ENCODE data around the gene PTCH1.
A peak's percentile ranks its signal among the peaks of the same experiment; 100 is the strongest.

The PTCH1 gene

GRCh38 chr9:95508968-95509850 lies 7.6 kb downstream of the PTCH1 start:
- no peak for TF ChIP-seq CTCF (IDR thresholded peaks at IDR 0.05; ENCODE audit: insufficient read depth, low read depth, low read length, missing control alignments)

GRCh38 chr9:95508242-95508967 lies 8.4 kb downstream of the PTCH1 start:
- DNase-seq (ENCODE audit: low read depth): peak; percentile 34
- no peak for TF ChIP-seq CTCF (IDR thresholded peaks at IDR 0.05; ENCODE audit: insufficient read depth, low read depth, low read length, missing control alignments)
- peak overlapping the region; percentile 79 for H3K4me3 ChIP-seq (ENCODE audit: low read length)

More at GRCh38 chr9:95508968-95509850, 7.6 kb downstream of the PTCH1 start:
- peak overlapping the region; percentile 79 for H3K4me3 ChIP-seq (ENCODE audit: low read length)
- peak; percentile 90 for DNase-seq (ENCODE audit: low read depth)

GRCh38 chr9:95507464-95508241 lies 9.1 kb downstream of the PTCH1 start:
- H3K4me3 ChIP-seq (ENCODE audit: low read length): peak overlapping the region; percentile 79
- no peak for TF ChIP-seq CTCF (IDR thresholded peaks at IDR 0.05; ENCODE audit: insufficient read depth, low read depth, low read length, missing control alignments)
- peak; percentile 72 for DNase-seq (ENCODE audit: low read depth)

GRCh38 chr9:95506678-95507463 lies 9.9 kb downstream of the PTCH1 start:
- DNase-seq (ENCODE audit: low read depth): peak; percentile 75
- TF ChIP-seq CTCF (IDR thresholded peaks at IDR 0.05; ENCODE audit: insufficient read depth, low read depth, low read length, missing control alignments): peak; percentile 5
- peak overlapping the region; percentile 79 for H3K4me3 ChIP-seq (ENCODE audit: low read length)

GRCh38 chr9:95506428-95506677 lies 10.4 kb downstream of the PTCH1 start:
- no peak for TF ChIP-seq CTCF (IDR thresholded peaks at IDR 0.05; ENCODE audit: insufficient read depth, low read depth, low read length, missing control alignments)
- H3K4me3 ChIP-seq (ENCODE audit: low read length): peak overlapping the region; percentile 79
- DNase-seq (ENCODE audit: low read depth): peak; percentile 37

GRCh38 chr9:95505717-95506427 lies 10.9 kb downstream of the PTCH1 start:
- no peak for TF ChIP-seq CTCF (IDR thresholded peaks at IDR 0.05; ENCODE audit: insufficient read depth, low read depth, low read length, missing control alignments)
- H3K4me3 ChIP-seq (ENCODE audit: low read length): peak overlapping the region; percentile 79
- peak; percentile 51 for DNase-seq (ENCODE audit: low read depth)

All from epithelial cell of esophagus (primary cell).